DND-41 (cell line): Measurements from ENCODE around the gene RNLS.

ENCODE experiments used
- ATAC-seq: fragments of 200-7000 bp; cut with Tn5 transposase; 3 replicates; pipeline ENCODE4 v1.9.1; 2021; ENCODE audit warnings: low read depth; ENCODE audit not compliant: insufficient read depth
- DNase-seq: peaks from one replicate; pipeline ENCODE4 v3.0.0-alpha.2; 2020
- H2AFZ ChIP-seq: 2 replicates; pipeline ENCODE4 v1.6.0; 2012; ENCODE audit warnings: low read depth, low read length
- H3K27ac ChIP-seq: 2 replicates; pipeline ENCODE4 v1.5.1; 2012; ENCODE audit warnings: low read length, inconsistent platforms
- H3K27me3 ChIP-seq: fragments of 200-600 bp; sonication (generic); 2 replicates; pipeline ENCODE4 v1.6.0; 2012; ENCODE audit warnings: low read length, mild to moderate bottlenecking, inconsistent platforms; ENCODE audit not compliant: insufficient read depth, poor library complexity
- H3K36me3 ChIP-seq: 2 replicates; pipeline ENCODE4 v1.5.1; 2012; ENCODE audit warnings: low read length, inconsistent platforms; ENCODE audit not compliant: insufficient read depth
- H3K4me1 ChIP-seq: 2 replicates; pipeline ENCODE4 v1.5.1; 2012; ENCODE audit warnings: mild to moderate bottlenecking, low read length; ENCODE audit not compliant: insufficient read depth
- H3K4me2 ChIP-seq: 2 replicates; pipeline ENCODE4 v1.6.0; 2012; ENCODE audit warnings: mild to moderate bottlenecking, moderate library complexity, low read length, inconsistent platforms; ENCODE audit not compliant: insufficient read depth
- H3K4me3 ChIP-seq, 2 experiments: fragments of 200-600 bp in 1 of 2; shearing (Covaris generic) in 1 of 2; 2 replicates each; pipeline ENCODE4 v1.5.1; 2012 to 2016; ENCODE audit warnings: inconsistent platforms in 2 of 2, low read length in 2 of 2, mild to moderate bottlenecking in 2 of 2, low read depth in 1 of 2, moderate library complexity in 1 of 2
- H3K79me2 ChIP-seq: 2 replicates; pipeline ENCODE4 v1.6.0; 2012; ENCODE audit warnings: low read length, inconsistent platforms; ENCODE audit not compliant: insufficient read depth
- H3K9ac ChIP-seq: 2 replicates; pipeline ENCODE4 v1.6.0; 2012; ENCODE audit warnings: low read depth, mild to moderate bottlenecking, inconsistent platforms, low read length, moderate library complexity
- H3K9me3 ChIP-seq: 2 replicates; pipeline ENCODE4 v1.5.1; 2012; ENCODE audit warnings: low read length, moderate library complexity, mild to moderate bottlenecking, inconsistent platforms; ENCODE audit not compliant: insufficient read depth, severe bottlenecking
- H4K20me1 ChIP-seq: 2 replicates; pipeline ENCODE4 v1.6.0; 2012; ENCODE audit warnings: low read length; ENCODE audit not compliant: insufficient read depth
- CTCF ChIP-seq: IDR thresholded peaks from 2 replicates; pipeline ENCODE4 v1.5.1; 2012; ENCODE audit warnings: borderline replicate concordance, low read length, moderate library complexity, mild to moderate bottlenecking; ENCODE audit not compliant: poor library complexity, severe bottlenecking; ENCODE audit errors: extremely low read depth
- EZH2 ChIP-seq: IDR thresholded peaks from 3 replicates; pipeline ENCODE4 v1.6.1; 2012; ENCODE audit warnings: borderline replicate concordance, low read depth, mild to moderate bottlenecking, moderate library complexity, low read length, inconsistent platforms; ENCODE audit not compliant: severe bottlenecking

RNLS gene

GRCh38 chr10:88499569-88500470, 83.3 kb downstream of the RNLS start:
- no peaks in the 10 kb centered on the region for H3K79me2 ChIP-seq
- no peak for ATAC-seq
- no peak overlapping the region for H3K27ac ChIP-seq
- H3K27me3 ChIP-seq = no peaks in the 10 kb centered on the region
- H3K9me3 ChIP-seq = no peaks in the 10 kb centered on the region
- no peaks in the 10 kb centered on the region for H3K4me1 ChIP-seq
- no peak overlapping the region for H3K9ac ChIP-seq
- no peaks in the 10 kb centered on the region for H3K36me3 ChIP-seq
- TF ChIP-seq EZH2 (no peak), CTCF (no peak)
- H4K20me1 ChIP-seq = no peaks in the 10 kb centered on the region
- no peak overlapping the region for H2AFZ ChIP-seq
- no peak overlapping the region for H3K4me3 ChIP-seq
- H3K4me2 ChIP-seq = no peak overlapping the region
- no peak for DNase-seq

GRCh38 chr10:88497913-88498312, 85.2 kb downstream of the RNLS start:
- ATAC-seq = no peak
- TF ChIP-seq EZH2 (no peak), CTCF (no peak)
- no peak overlapping the region for H3K4me3 ChIP-seq
- no peaks in the 10 kb centered on the region for H3K4me1 ChIP-seq
- no peak for DNase-seq
- H3K79me2 ChIP-seq = no peaks in the 10 kb centered on the region
- H3K9me3 ChIP-seq = no peaks in the 10 kb centered on the region
- no peak overlapping the region for H3K9ac ChIP-seq
- no peak overlapping the region for H2AFZ ChIP-seq
- H3K36me3 ChIP-seq = no peaks in the 10 kb centered on the region
- H4K20me1 ChIP-seq = no peaks in the 10 kb centered on the region
- no peak overlapping the region for H3K4me2 ChIP-seq
- no peaks in the 10 kb centered on the region for H3K27me3 ChIP-seq
- no peak overlapping the region for H3K27ac ChIP-seq

GRCh38 chr10:88494537-88494936, 88.6 kb downstream of the RNLS start:
- no peaks in the 10 kb centered on the region for H4K20me1 ChIP-seq
- H3K9ac ChIP-seq = no peak overlapping the region
- TF ChIP-seq CTCF = no peak
- no peak for TF ChIP-seq EZH2
- no peaks in the 10 kb centered on the region for H3K79me2 ChIP-seq
- no peak overlapping the region for H3K27ac ChIP-seq
- H3K36me3 ChIP-seq = no peaks in the 10 kb centered on the region
- H3K4me2 ChIP-seq = no peak overlapping the region
- no peak for ATAC-seq
- DNase-seq = no peak
- peaks cover 19% of the 10 kb centered on the region for H3K4me1 ChIP-seq
- H3K27me3 ChIP-seq = no peaks in the 10 kb centered on the region
- H3K9me3 ChIP-seq = no peaks in the 10 kb centered on the region
- no peak overlapping the region for H3K4me3 ChIP-seq
- H2AFZ ChIP-seq = no peak overlapping the region
